Upper lobe of left lung (tissue), 6 donors: Measurements from ENCODE around the gene CTSL. TPM values are rescaled to one million over a fixed set of nuclear protein-coding genes. Genes with fewer than 3 reads are reported as not detected.
A peak's percentile ranks its signal among the peaks of the same experiment; 100 is the strongest.

Experiments used
- ATAC-seq, 2 donors: fragments of 200-7000 bp; cut with Tn5 transposase; one replicate each; pipeline ENCODE4 v1.9.1; 2022; ENCODE audit warnings: mild to moderate bottlenecking in 2 of 2, moderate library complexity in 2 of 2; ENCODE audit not compliant: low FRiP score in 2 of 2
- DNase-seq, 2 donors: peaks; one replicate each; pipeline ENCODE4 v3.0.0-alpha.2; 2019 to 2020
- H3K27ac ChIP-seq, 4 donors: fragments of 200-600 bp; sonication (generic); one replicate each; pipeline ENCODE4 v1.5.1; 2016 to 2019
- H3K27me3 ChIP-seq, 4 donors: fragments of 200-600 bp; sonication (generic); one replicate each; pipeline ENCODE4 v1.5.1; 2017 to 2019
- H3K36me3 ChIP-seq, 4 donors: fragments of 200-600 bp; sonication (generic); one replicate each; pipeline ENCODE4 v1.5.1; 2016 to 2019
- H3K4me1 ChIP-seq, 4 donors: fragments of 200-600 bp; sonication (generic); one replicate each; pipeline ENCODE4 v1.5.1; 2018 to 2019
- H3K4me3 ChIP-seq, 4 donors: fragments of 200-600 bp; sonication (generic); one replicate each; pipeline ENCODE4 v1.5.1; 2017 to 2019; ENCODE audit warnings: mild to moderate bottlenecking in 2 of 4, moderate library complexity in 1 of 4
- H3K9me3 ChIP-seq, 4 donors: fragments of 200-600 bp; sonication (generic); one replicate each; pipeline ENCODE4 v1.5.1; 2018 to 2019
- CTCF ChIP-seq, 6 experiments: fragments of 450-650 bp in 4 of 6; fragments of 200-600 bp in 2 of 6; sonication (generic) in 2 of 6; IDR thresholded peaks; one replicate each; pipeline ENCODE4 v1.5.1; 2016 to 2019; ENCODE audit warnings: antibody characterized with exemption in 6 of 6
- EP300 ChIP-seq, 4 donors: sonication (generic); formaldehyde crosslinking; IDR thresholded peaks; one replicate each; pipeline ENCODE4 v1.5.1; 2017; ENCODE audit warnings: antibody characterized with exemption in 4 of 4, control low read depth in 2 of 4
- POLR2A ChIP-seq, 4 donors: fragments of 450-650 bp; IDR thresholded peaks; one replicate each; pipeline ENCODE4 v1.5.1; 2016 to 2017; ENCODE audit warnings: antibody characterized with exemption in 4 of 4, mild to moderate bottlenecking in 2 of 4
- POLR2AphosphoS5 ChIP-seq, 2 donors: sonication (generic); formaldehyde crosslinking; IDR thresholded peaks; one replicate each; pipeline ENCODE4 v1.5.1; 2017; ENCODE audit warnings: antibody characterized with exemption in 2 of 2
- WGBS, 2 donors: methylation state at CpG; one replicate each; pipeline ENCODE4 v1.1.5; 2017 to 2018; 5-methylcytosine and 5-hydroxymethylcytosine counted together
- total RNA-seq, 6 donors: library from RNA; depleted of rRNA in 4 of 6; stranded (reverse); fragments of >200 nt in 4 of 6; gene quantifications; one replicate each; pipeline versions ENCODE4 v1.1.0 to v1.2.1, GENCODE V29; 2016 to 2021
- donor health status: DM: no; HTN: no; CAD: no; lungs with moderate emphysema.
- donor health status: DM: no; HTN: yes; CAD: no; lungs with severe emphysema.

Gene CTSL
- total RNA-seq, 6 donors from 2014 or later: 71.4 to 198 (median 144) TPM

GRCh38 chr9:87729246-87729645, 3.3 kb downstream of the CTSL start:
- H3K36me3 ChIP-seq: peaks cover 4 to 43% (median 16%) of the 10 kb centered on the region in 4 donors
- TF ChIP-seq POLR2A (IDR thresholded peaks at IDR 0.05) (no peak), POLR2AphosphoS5 (IDR thresholded peaks at IDR 0.05) (no peak), CTCF (IDR thresholded peaks at IDR 0.05) (no peak), EP300 (IDR thresholded peaks at IDR 0.05) (no peak)
- H3K27me3 ChIP-seq: no peaks in the 10 kb centered on the region
- DNase-seq (no peak), ATAC-seq (no peak)
- H3K27ac ChIP-seq: no peak overlapping the region
- no peaks in the 10 kb centered on the region for H3K9me3 ChIP-seq
- H3K4me1 ChIP-seq: peaks cover 7 to 17% (median 10%) of the 10 kb centered on the region in 4 donors
- peak overlapping the region in 2 of 4 donors; percentile 14 to 75 for H3K4me3 ChIP-seq
- 82 to 93% methylated on average over 2 of the region's 2 CpGs for WGBS, 2 donors

GRCh38 chr9:87731321-87731720, 5.4 kb downstream of the CTSL start:
- DNase-seq (no peak), ATAC-seq (no peak)
- H3K4me1 ChIP-seq: peaks cover 7 to 9% (median 8%) of the 10 kb centered on the region in 4 donors
- no peak for TF ChIP-seq EP300 (IDR thresholded peaks at IDR 0.05)
- TF ChIP-seq POLR2A (IDR thresholded peaks at IDR 0.05): no peak
- no peak for TF ChIP-seq CTCF (IDR thresholded peaks at IDR 0.05)
- TF ChIP-seq POLR2AphosphoS5 (IDR thresholded peaks at IDR 0.05): no peak
- H3K36me3 ChIP-seq: peaks cover 4 to 43% (median 16%) of the 10 kb centered on the region in 4 donors
- no peak overlapping the region for H3K4me3 ChIP-seq
- no peaks in the 10 kb centered on the region for H3K27me3 ChIP-seq
- WGBS, 2 donors: 88 to 92% methylated on average over 2 of the region's 2 CpGs
- H3K9me3 ChIP-seq: no peaks in the 10 kb centered on the region
- H3K27ac ChIP-seq: no peak overlapping the region

- 79 to 87% methylated on average over 1 of the region's 1 CpG for WGBS, 2 donors
Observed at GRCh38 chr9:87732344-87732743, 6.4 kb downstream of the CTSL start.

GRCh38 chr9:87732756-87733155, 6.8 kb downstream of the CTSL start:
- ATAC-seq: no peak
- 80 to 95% methylated on average over 3 of the region's 3 CpGs for WGBS, 2 donors
- Histone ChIP-seq H3K4me1 (peaks cover 0 to 2% (median 0%) of the 10 kb centered on the region in 4 donors), H3K27me3 (no peaks in the 10 kb centered on the region), H3K36me3 (peaks cover 4 to 41% (median 15%) of the 10 kb centered on the region in 4 donors), H3K4me3 (no peak overlapping the region), H3K9me3 (no peaks in the 10 kb centered on the region), H3K27ac (no peak overlapping the region)
- TF ChIP-seq EP300 (IDR thresholded peaks at IDR 0.05): no peak
- TF ChIP-seq POLR2AphosphoS5 (IDR thresholded peaks at IDR 0.05): no peak
- no peak for TF ChIP-seq POLR2A (IDR thresholded peaks at IDR 0.05)
- TF ChIP-seq CTCF (IDR thresholded peaks at IDR 0.05): no peak
- no peak for DNase-seq

More at GRCh38 chr9:87732344-87732743, 6.4 kb downstream of the CTSL start:
- TF ChIP-seq CTCF (IDR thresholded peaks at IDR 0.05): no peak
- no peak for TF ChIP-seq POLR2AphosphoS5 (IDR thresholded peaks at IDR 0.05)
- TF ChIP-seq EP300 (IDR thresholded peaks at IDR 0.05): no peak
- Histone ChIP-seq H3K4me1 (peaks cover 0 to 2% (median under 1%) of the 10 kb centered on the region in 4 donors), H3K4me3 (no peak overlapping the region), H3K27ac (no peak overlapping the region), H3K9me3 (no peaks in the 10 kb centered on the region), H3K27me3 (no peaks in the 10 kb centered on the region), H3K36me3 (peaks cover 4 to 43% (median 16%) of the 10 kb centered on the region in 4 donors)
- DNase-seq (no peak), ATAC-seq (no peak)
